HFFc6 (cell line): Measurements from ENCODE around the gene TOP2A. TPM values are rescaled to one million over a fixed set of nuclear protein-coding genes. Genes with fewer than 3 reads are reported as not detected.
"Not testable (repeated sequence)": the region's sequence is repeated elsewhere in the genome, so short reads cannot be mapped to it uniquely, and the experiment has no call there.

ENCODE experiments used
- DNase-seq: peaks from one replicate; pipeline ENCODE4 v3.0.0-alpha.2; 2018
- H3K27ac Mint-ChIP-seq: 2 replicates; pipeline ENCODE4 v1.8.0; 2020; ENCODE audit warnings: mild to moderate bottlenecking, mixed read lengths
- H3K27me3 Mint-ChIP-seq: 2 replicates; pipeline ENCODE4 v1.8.0; 2021; ENCODE audit warnings: mild to moderate bottlenecking, moderate library complexity, mixed read lengths; ENCODE audit not compliant: insufficient read depth
- H3K36me3 Mint-ChIP-seq: 2 replicates; pipeline ENCODE4 v1.8.0; 2021; ENCODE audit warnings: low read depth, mixed read lengths
- H3K4me1 Mint-ChIP-seq: 2 replicates; pipeline ENCODE4 v1.8.0; 2020; ENCODE audit warnings: low read depth, mixed read lengths
- H3K4me3 Mint-ChIP-seq: 2 replicates; pipeline ENCODE4 v1.8.0; 2020; ENCODE audit warnings: mild to moderate bottlenecking, moderate library complexity, mixed read lengths
- H3K9me3 Mint-ChIP-seq: 2 replicates; pipeline ENCODE4 v1.8.0; 2020; ENCODE audit warnings: mild to moderate bottlenecking, mixed read lengths
- total RNA-seq, 6 experiments: library from RNA; stranded (reverse); fragmentation: NEBNext Ultra II Directional; extraction: Animal tissue kit (Norgen Biotek cat#: 25700); gene quantifications; 2 replicates in 1 of 6; 3 replicates in 5 of 6; pipeline ENCODE4 v1.2.3, GENCODE V29; 2021
- TF ChIP-seq, protein P1 (sequence below): fragments of 200-600 bp; sonication (generic); IDR thresholded peaks from 2 replicates; pipeline ENCODE4 v1.5.0; 2021; ENCODE audit warnings: antibody characterized with exemption, mild to moderate bottlenecking

The TOP2A gene
- total RNA-seq, 6 experiments from 2014 or later: 73.2 to 170 (median 150) TPM

DNA sequence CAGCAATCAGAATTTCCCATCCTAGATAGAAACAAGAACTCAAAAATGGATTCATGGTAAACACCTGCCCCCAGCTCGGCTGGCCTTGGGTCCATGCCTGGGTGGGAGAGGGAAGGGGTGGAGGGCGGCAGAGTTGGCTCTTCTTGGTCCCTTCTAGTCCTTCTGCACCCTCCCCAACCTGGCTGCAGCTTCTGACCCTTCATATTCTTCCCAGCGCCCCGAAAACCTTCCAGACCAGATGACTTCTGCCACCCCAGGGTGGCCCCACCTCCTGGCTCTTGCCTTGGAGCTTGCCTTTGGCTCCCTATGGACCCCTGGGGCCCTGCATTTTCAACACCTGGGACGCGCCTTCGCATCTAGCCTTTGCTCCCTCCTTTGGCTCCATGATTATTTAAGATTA is 47.8 kb downstream of the TOP2A start:
- Mint-ChIP-seq H3K36me3 (peaks cover 20% of the 10 kb centered on the region), H3K4me3 (no peak overlapping the region), H3K9me3 (peaks cover 16% of the 10 kb centered on the region), H3K27ac (no peak overlapping the region), H3K4me1 (peaks cover 19% of the 10 kb centered on the region), H3K27me3 (peaks cover 1% of the 10 kb centered on the region)
- DNase-seq: no peak
- TF ChIP-seq, protein P1, sequence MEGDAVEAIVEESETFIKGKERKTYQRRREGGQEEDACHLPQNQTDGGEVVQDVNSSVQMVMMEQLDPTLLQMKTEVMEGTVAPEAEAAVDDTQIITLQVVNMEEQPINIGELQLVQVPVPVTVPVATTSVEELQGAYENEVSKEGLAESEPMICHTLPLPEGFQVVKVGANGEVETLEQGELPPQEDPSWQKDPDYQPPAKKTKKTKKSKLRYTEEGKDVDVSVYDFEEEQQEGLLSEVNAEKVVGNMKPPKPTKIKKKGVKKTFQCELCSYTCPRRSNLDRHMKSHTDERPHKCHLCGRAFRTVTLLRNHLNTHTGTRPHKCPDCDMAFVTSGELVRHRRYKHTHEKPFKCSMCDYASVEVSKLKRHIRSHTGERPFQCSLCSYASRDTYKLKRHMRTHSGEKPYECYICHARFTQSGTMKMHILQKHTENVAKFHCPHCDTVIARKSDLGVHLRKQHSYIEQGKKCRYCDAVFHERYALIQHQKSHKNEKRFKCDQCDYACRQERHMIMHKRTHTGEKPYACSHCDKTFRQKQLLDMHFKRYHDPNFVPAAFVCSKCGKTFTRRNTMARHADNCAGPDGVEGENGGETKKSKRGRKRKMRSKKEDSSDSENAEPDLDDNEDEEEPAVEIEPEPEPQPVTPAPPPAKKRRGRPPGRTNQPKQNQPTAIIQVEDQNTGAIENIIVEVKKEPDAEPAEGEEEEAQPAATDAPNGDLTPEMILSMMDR: no peak

DNA sequence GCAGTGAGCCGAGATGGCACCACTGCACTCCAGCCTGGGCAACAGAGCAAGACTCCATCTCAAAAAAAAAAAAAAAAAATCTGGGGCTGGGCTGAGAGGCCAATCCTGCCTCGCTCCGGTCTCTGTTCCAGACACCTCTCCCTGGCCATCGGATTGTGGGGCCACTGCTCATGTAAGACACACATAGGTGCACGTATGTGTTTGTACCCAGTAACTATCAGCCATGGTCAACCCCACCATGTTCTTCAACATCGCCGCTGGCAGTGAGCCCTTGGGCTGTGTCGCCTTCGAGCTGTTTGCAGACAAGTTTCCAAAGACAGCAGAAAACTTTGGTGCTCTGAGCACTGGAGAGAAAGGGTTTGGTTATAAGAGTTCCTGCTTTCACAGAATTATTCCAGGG is 50.0 kb downstream of the TOP2A start:
- H3K36me3 Mint-ChIP-seq: peaks cover 12% of the 10 kb centered on the region
- not testable (repeated sequence) for DNase-seq, H3K27ac Mint-ChIP-seq, H3K27me3 Mint-ChIP-seq, H3K9me3 Mint-ChIP-seq, H3K4me3 Mint-ChIP-seq
- H3K4me1 Mint-ChIP-seq: peaks cover 14% of the 10 kb centered on the region

DNA sequence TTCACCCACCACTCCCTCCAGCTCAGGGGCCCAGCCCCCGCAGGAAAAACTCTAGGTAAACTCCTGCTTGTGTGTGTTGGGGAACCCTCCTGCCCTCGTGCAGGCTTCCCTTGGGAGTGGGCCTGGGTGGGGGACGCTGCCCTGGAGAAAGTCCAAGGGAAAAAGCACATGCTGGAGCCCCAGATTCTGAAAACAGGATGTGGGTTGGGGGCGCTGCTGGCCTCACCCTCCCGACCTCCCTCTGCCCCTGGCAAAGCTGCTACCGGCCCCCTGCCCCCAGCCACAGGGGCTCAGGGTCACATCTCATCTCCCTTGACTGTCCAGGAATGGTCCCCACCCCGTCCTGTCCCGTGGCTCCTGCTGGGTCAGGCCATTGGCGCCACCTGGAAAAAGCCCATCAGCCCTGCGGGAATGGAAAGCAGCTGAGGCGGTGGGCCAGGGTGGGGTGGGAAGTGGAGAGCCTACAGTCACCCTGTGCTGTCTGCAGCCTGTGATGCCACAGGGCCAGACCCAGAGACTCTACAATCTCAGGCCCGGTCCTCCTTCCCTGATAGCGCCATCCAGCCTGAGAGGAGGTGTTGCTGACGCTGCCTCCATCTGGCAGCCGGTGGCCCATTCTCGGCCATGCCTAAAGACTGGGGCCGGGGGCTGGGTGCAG is 50.7 kb downstream of the TOP2A start:
- Mint-ChIP-seq H3K4me3 (no peak overlapping the region), H3K36me3 (peaks cover 5% of the 10 kb centered on the region; the same call in 1 of the 2 replicates), H3K27ac (no peak overlapping the region), H3K4me1 (peaks cover 7% of the 10 kb centered on the region), H3K27me3 (peaks cover 1% of the 10 kb centered on the region), H3K9me3 (peaks cover under 1% of the 10 kb centered on the region)
- TF ChIP-seq, protein P1: no peak
- no peak for DNase-seq

DNA sequence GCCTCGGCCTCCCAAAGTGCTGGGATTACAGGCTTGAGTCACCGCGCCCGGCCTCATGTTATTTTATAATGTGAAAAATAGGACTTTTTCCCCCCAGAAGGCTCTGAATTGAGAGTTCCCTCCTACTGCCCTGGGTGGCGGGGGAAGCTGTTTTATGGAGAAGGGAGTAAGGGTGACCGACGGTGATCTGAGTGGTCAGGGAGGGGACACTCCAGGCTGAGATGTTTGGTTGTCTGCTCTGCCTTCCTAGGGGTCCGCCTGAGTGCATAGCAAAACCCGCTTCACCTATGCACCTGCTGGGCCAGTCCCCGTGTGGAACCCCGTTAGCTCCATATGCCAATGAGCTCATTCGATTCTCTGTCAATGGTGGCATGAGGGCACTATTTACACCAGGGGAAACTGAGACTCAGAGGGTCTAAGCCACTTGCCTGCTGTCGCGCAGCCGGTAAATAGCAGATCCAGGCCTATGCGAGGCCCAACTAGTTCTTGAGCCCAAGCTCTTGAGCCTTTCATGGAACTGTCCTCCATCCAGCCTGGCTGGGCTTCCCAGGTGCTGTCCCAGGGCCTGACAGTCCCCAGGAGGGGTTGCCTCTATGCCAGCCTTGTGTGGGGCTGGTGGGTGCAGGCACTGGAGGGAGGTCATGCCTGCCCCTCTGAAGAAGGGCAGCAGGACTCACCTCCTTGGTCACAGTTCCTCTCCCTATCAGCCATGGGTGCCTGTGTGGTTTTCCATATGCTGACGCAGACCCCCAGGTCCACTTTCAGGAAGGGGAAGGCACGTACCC is 51.4 kb downstream of the TOP2A start:
- H3K4me1 Mint-ChIP-seq: peaks cover 5% of the 10 kb centered on the region
- H3K9me3 Mint-ChIP-seq: no peaks in the 10 kb centered on the region
- DNase-seq: no peak
- peaks cover 1% of the 10 kb centered on the region for H3K27me3 Mint-ChIP-seq
- H3K27ac Mint-ChIP-seq: no peak overlapping the region
- TF ChIP-seq, protein P1: no peak
- peaks cover under 1% of the 10 kb centered on the region; the same call in 1 of the 2 replicates for H3K36me3 Mint-ChIP-seq
- H3K4me3 Mint-ChIP-seq: no peak overlapping the region

DNA sequence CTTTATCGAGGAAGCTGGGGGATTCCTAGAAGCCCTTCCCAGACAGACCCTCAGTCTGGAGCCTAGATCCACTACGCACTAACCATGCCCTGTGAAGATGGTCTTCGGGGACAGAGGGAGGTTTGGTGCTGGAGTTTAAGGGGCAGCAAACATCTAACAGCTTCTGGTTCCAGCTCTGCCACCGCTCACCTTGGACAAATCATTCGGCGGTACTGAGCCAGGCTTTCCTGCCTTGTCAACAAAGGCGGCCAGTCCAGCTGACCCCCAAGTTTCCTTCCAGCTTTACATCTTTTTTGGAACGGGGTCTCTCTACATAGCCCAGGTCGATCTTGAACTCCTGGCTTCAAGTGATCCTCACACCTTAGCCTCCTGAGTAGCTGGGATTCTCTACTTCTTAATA is 52.8 kb downstream of the TOP2A start:
- TF ChIP-seq, protein P1: no peak
- Mint-ChIP-seq H3K36me3 (no peaks in the 10 kb centered on the region), H3K4me1 (peaks cover 5% of the 10 kb centered on the region), H3K9me3 (no peaks in the 10 kb centered on the region), H3K27me3 (peaks cover 1% of the 10 kb centered on the region), H3K4me3 (no peak overlapping the region; the same call in 1 of the 2 replicates), H3K27ac (no peak overlapping the region)
- no peak for DNase-seq
